NCI-H2227 treated with DMSO at 0.1 percent for 48 hours (cell line): ENCODE data around the gene IPP.
"Not testable (repeated sequence)": the region's sequence is repeated elsewhere in the genome, so short reads cannot be mapped to it uniquely, and the experiment has no call there.

ENCODE experiments used
- DNase-seq: peaks from one replicate; lab custom pipeline; 2025; lab: John Stamatoyannopoulos, UW

Gene IPP

GRCh38 chr1:45750298-45751038 is at the start of gene IPP:
TSS of gene IPP (minus strand) at chr1:45750653. CDS start at chr1:45746411, 4,242 bp downstream.
- DNase-seq: peak; percentile 94

- no peak for DNase-seq
These were observed 46.5 kb upstream of the IPP start for GRCh38 chr1:45796946-45797345.

DNA sequence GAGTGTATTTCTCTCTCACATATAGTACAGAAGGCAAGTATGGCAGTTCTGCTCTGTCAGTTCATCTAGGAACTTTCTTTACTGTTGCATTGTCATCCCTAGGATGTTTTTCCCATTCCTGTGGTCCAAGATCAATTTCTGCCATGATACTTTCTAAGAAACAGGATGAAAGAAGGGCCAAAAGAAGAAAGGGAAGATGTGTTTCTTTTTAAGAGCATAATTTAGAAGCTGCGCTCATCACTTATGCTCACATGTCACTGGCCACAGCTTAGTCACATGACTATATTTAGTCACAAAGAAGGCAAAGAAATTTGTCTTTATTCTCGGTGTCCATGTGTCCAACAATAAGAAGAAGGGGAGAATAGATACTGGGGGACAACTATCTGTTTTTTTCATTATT is 45.9 kb upstream of the IPP start:
- no peak for DNase-seq

DNA sequence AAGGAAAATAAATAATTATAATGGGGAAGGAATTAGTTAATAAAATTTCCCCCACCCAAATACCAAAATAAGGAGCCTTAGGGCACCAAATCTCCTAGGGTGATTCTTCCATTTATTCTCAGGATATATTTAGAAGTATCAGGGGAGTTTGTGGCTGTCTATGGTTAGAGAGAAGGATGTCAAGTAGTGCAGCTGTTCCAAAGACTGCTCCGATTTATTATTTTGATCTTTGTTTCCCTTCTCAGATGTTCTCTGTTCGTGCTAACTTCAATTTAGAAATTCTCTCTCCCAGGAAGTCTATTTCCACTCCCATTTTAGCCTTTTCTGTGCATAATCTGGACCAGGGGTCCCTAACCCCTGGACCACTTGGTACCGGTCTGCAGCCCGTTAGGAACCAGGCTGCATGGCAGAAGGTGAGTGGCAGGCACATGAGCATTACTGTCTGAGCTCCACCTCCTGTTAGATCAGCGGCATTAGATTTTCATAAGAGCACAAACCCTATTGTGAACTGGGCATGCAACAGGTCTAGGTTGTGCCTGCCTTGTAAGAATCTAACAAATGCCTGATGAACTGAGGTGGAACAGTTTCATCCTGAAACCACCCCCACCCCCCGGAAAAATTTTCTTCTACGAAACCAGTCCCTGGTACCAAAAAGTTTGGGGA is 43.6 kb upstream of the IPP start:
- no peak for DNase-seq

DNA sequence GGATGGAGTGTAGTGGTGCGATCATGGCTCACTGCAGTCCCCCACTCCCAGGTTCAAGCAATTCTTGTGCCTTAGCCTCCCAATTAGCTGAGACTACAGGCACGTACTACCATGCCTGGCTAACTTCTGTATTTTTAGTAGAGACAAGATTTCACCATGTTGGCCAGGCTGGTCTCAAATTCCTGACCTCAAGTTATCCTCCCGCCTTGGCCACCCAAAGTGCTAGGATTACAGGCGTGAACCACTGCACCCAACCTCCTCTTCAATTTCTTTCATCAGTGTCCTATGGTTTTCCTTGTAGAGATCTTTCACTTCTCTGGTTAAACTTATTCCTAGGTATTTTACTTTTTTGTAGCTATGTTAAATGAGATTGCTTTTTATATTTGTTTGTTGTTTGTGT is 42.3 kb upstream of the IPP start:
- no peak for DNase-seq

DNA sequence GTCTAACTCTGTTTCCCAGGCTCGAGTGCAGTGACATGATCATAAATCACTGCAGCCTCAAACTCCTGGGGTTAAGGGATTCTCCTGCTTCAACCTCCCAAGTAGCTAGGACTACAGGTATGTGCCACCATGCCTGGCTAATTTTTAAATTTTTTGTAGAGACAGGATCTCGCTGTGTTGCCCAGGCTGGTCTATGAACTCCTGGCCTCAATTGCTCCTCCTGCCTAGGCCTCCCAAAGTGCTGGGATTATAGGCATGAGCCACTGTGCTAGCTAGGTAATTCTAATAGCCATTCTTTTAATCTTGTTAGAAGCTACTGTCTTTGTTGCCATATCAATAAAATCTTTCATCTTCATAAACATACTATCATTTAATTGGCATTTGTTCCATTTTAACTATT is 39.1 kb upstream of the IPP start:
- DNase-seq: no peak

DNA sequence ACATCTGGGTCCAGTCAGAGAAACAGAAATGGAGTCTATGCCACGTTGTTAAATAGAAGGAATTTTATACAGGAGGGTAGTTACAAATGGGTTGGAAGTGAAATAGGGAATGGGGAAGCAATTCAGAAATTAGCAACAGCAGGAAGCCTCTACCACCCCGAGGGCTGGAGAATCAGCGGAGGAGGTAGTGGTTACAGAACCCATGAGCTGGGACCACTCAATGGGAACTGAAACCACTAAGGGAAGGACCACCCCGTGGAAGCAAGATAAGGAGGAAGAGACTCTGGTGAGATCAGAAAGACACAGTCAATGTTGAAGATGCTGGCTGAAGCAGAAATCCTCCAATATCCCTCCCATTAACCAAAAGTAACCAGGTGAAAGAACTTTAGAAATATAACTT is 37.5 kb upstream of the IPP start:
- DNase-seq: no peak

GRCh38 chr1:45785583-45785982 is 35.1 kb upstream of the IPP start:
- DNase-seq: no peak

DNA sequence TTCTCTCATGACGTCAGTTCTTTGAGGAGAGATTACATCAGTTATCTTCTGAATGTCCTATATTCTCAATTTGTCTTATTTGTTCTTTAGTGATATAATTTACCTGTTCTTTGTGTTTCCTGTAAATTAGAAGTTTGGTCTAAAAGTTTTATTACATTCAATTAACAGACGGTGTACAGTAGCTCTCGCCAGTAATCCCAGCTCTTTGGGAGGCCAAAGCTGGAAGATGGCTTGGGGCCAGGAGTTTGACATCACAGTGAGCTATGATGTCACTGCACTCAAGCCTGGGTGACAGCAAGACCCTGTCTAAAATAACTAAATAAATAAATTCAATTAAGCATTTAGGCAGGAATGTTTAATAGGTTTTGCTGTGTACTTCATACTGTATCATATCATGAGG is 25.3 kb upstream of the IPP start:
- no peak for DNase-seq

GRCh38 chr1:45772971-45773370 is 22.5 kb upstream of the IPP start:
- no peak for DNase-seq

- DNase-seq: no peak
These were observed 18.9 kb upstream of the IPP start for GRCh38 chr1:45769261-45769932.

GRCh38 chr1:45767035-45767434 is 16.6 kb upstream of the IPP start:
- DNase-seq: no peak

- DNase-seq: no peak
These were observed 15.7 kb upstream of the IPP start for GRCh38 chr1:45765999-45766792.

DNA sequence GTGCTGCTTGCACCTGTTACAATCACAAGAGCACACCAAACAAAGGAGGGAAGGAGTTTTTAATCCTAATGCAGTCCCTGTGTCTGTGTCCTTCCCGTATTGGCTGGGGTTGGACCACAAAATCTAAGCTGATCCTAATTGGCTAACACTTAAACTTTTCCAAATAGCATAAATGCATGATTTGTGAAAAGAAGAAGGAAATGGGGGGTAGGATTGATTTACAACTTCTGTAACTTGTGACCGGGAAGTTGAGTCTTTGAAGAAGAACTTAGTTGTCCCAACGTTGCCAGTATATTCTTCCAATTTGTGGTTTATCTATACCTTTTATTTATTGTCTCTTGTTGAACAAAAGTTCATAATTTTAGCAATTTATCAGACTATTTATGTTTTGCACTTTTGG is 11.8 kb upstream of the IPP start:
- no peak for DNase-seq

DNA sequence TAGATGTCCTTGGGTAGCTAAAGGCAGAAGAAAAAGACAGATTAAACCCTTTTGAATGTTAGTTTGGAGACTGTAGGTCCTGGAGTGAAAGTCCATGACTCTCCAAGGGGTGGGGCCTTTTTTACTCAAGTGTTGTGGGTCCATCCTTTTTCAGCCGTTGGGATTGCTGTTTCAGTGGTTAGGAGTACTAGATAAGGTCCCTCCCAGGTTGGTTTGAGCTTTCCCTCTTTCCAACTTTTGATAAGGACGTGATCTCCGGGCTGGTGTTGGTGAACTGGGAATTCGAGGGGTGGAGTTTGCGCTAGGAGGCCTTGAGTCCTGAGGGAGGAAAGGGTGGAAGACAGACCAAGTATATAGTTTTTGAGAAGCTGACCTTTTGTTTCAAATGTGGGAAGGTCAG is 5.2 kb upstream of the IPP start:
- DNase-seq: no peak

- DNase-seq: no peak
These were observed 3.0 kb upstream of the IPP start for GRCh38 chr1:45753248-45754037.

- DNase-seq: no peak
These were observed 2.1 kb upstream of the IPP start for GRCh38 chr1:45752441-45753052.

- DNase-seq: no peak
These were observed 1.6 kb upstream of the IPP start for GRCh38 chr1:45752014-45752413.

DNA sequence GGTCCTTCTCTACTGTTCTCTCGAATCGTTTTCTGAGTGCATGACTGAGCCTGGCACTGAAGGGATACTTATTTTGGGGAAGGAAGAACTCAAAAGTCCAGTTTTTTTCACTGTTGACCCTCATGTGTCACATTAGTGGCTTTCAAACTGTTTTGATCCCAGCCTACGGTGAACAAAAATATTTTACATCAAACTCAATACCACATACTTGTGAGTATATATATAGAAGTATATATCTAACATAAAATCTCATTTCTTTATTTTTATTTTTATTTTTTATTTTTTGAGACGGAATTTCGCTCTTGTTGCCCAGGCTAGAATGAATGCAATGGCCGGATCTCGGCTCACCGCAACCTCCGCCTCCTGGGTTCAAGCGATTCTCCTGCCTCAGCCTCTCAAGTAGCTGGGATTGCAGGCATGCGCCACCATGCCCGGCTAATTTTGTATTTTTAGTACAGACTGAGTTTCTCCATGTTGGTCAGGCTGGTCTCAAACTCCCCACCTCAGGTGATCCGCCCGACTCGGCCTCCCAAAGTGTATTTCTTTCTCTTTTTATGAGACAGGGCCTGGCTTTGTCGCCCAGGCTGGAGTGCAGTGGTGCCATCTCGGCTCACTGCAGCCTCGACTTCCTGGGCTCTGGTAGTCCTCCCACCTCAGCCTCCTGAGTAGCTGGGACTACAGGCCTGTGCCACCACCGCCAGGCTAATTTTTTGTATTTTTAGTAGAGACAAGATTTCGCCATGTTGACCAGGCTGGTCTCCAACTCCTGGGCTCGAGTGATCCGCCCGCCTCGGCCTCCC is 786 bp upstream of the IPP start:
- not testable (repeated sequence) for DNase-seq

DNA sequence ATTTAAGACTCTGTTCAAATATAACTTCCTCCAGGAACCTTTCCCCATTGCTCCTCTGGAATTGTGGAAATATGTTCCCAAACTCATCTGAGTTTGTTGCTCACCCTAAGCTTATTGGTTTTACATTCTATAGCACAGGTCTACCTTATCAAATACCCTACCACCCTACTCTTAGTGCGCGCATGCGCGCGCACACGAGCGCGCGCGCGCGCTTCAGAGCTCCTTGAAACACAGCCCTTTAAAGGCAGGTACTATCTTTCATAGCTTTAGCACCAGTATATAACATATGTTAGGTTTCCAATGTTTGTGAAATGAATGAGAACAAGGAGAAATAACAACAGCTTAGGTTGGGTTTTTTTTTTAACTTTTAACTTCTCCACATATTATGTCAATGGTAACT is 3.5 kb downstream of the IPP start:
- DNase-seq: no peak
